ENCODE measurements around the gene EPOP. TPM values are rescaled to one million over a fixed set of nuclear protein-coding genes. Genes with fewer than 3 reads are reported as not detected.

Gene EPOP
- total and polyA plus RNA-seq, 2 of the 13 experiments (the other 11 are each of a cell fraction or from before 2014, with no cell fraction given), result 14.7 to 37.8 TPM

- no peak for TF ChIP-seq ZNF264 (CRISPR knock-in tag; IDR thresholded peaks at IDR 0.05)
- peak; percentile 66; the same call in 1 of the 2 replicates for TF ChIP-seq DZIP1 (CRISPR knock-in tag; IDR thresholded peaks at IDR 0.05)
- TF ChIP-seq SALL1 (CRISPR knock-in tag; IDR thresholded peaks at IDR 0.05), result peak; percentile 96
- TF ChIP-seq, protein P1, sequence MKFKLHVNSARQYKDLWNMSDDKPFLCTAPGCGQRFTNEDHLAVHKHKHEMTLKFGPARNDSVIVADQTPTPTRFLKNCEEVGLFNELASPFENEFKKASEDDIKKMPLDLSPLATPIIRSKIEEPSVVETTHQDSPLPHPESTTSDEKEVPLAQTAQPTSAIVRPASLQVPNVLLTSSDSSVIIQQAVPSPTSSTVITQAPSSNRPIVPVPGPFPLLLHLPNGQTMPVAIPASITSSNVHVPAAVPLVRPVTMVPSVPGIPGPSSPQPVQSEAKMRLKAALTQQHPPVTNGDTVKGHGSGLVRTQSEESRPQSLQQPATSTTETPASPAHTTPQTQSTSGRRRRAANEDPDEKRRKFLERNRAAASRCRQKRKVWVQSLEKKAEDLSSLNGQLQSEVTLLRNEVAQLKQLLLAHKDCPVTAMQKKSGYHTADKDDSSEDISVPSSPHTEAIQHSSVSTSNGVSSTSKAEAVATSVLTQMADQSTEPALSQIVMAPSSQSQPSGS (CRISPR knock-in tag; IDR thresholded peaks at IDR 0.05), result peak; percentile 71
- peak; percentile 97 for TF ChIP-seq PATZ1 (CRISPR knock-in tag; IDR thresholded peaks at IDR 0.05)
- no peak for TF ChIP-seq MAF1 (CRISPR knock-in tag; IDR thresholded peaks at IDR 0.05; ENCODE audit: borderline replicate concordance)
- no peak; the same call in 1 of the 2 replicates for TF ChIP-seq ATF7 (IDR thresholded peaks at IDR 0.05)
- TF ChIP-seq ATF7 (CRISPR knock-in tag; IDR thresholded peaks at IDR 0.05), result peak; percentile 69
- peak; percentile 23 for TF ChIP-seq ZSCAN21 (CRISPR knock-in tag; IDR thresholded peaks at IDR 0.05; ENCODE audit: borderline replicate concordance)
- TF ChIP-seq FOXC1 (CRISPR knock-in tag; IDR thresholded peaks at IDR 0.05; ENCODE audit: borderline replicate concordance), result no peak
- peak; percentile 65 for TF ChIP-seq REPIN1 (CRISPR knock-in tag; IDR thresholded peaks at IDR 0.05; ENCODE audit: borderline replicate concordance, low read depth)
- TF ChIP-seq AKAP8 (CRISPR knock-in tag; IDR thresholded peaks at IDR 0.05), result 0 out of 2 replicates have a peak, but pooled peaks have one; percentile 22
- TF ChIP-seq, protein P2, sequence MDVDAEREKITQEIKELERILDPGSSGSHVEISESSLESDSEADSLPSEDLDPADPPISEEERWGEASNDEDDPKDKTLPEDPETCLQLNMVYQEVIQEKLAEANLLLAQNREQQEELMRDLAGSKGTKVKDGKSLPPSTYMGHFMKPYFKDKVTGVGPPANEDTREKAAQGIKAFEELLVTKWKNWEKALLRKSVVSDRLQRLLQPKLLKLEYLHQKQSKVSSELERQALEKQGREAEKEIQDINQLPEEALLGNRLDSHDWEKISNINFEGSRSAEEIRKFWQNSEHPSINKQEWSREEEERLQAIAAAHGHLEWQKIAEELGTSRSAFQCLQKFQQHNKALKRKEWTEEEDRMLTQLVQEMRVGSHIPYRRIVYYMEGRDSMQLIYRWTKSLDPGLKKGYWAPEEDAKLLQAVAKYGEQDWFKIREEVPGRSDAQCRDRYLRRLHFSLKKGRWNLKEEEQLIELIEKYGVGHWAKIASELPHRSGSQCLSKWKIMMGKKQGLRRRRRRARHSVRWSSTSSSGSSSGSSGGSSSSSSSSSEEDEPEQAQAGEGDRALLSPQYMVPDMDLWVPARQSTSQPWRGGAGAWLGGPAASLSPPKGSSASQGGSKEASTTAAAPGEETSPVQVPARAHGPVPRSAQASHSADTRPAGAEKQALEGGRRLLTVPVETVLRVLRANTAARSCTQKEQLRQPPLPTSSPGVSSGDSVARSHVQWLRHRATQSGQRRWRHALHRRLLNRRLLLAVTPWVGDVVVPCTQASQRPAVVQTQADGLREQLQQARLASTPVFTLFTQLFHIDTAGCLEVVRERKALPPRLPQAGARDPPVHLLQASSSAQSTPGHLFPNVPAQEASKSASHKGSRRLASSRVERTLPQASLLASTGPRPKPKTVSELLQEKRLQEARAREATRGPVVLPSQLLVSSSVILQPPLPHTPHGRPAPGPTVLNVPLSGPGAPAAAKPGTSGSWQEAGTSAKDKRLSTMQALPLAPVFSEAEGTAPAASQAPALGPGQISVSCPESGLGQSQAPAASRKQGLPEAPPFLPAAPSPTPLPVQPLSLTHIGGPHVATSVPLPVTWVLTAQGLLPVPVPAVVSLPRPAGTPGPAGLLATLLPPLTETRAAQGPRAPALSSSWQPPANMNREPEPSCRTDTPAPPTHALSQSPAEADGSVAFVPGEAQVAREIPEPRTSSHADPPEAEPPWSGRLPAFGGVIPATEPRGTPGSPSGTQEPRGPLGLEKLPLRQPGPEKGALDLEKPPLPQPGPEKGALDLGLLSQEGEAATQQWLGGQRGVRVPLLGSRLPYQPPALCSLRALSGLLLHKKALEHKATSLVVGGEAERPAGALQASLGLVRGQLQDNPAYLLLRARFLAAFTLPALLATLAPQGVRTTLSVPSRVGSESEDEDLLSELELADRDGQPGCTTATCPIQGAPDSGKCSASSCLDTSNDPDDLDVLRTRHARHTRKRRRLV (CRISPR knock-in tag; IDR thresholded peaks at IDR 0.05), result peak; percentile 97
- TF ChIP-seq TBL1XR1 (IDR thresholded peaks at IDR 0.05; ENCODE audit: borderline replicate concordance, low read length, partially characterized antibody), result peak; percentile 15
Measured at GRCh38 chr17:38656959-38657823, 17.6 kb downstream of the EPOP start (continued).
